EL (cell line): ENCODE data around the gene PI4KA.
A peak's percentile ranks its signal among the peaks of the same experiment; 100 is the strongest.
"Not testable (repeated sequence)": the region's sequence is repeated elsewhere in the genome, so short reads cannot be mapped to it uniquely, and the experiment has no call there.

Experiments used
- DNase-seq: peaks from one replicate; pipeline ENCODE4 v3.0.0-alpha.2; 2016

The PI4KA gene

GRCh38 chr22:20858615-20859416, at the start of gene PI4KA, which contains the start of gene SNAP29:
Gene PI4KA (minus strand): TSS chr22:20858811. CDS start chr22:20858725, 86 bp downstream.
Gene SNAP29 (plus strand): TSS chr22:20859007. CDS start chr22:20859111, 104 bp downstream.
- DNase-seq, result peak; percentile 99

DNA sequence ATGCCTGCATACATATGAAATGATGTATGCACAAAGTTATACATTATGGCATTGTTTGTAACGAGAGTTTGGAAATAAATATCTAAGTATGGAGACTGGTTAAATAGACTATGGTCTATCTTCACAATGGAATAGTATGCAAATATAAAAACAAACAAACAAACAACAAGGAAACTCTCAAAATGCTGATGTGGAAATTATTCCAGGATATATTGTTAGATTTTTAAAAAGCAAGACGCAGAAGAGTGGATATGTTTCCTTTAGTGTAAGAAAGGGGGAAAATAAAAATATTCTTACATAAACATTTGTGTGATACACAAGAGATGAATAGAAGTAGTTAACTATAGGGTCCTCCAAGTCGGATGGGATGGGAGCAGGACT, 47.8 kb upstream of the PI4KA start:
- no peak for DNase-seq

DNA sequence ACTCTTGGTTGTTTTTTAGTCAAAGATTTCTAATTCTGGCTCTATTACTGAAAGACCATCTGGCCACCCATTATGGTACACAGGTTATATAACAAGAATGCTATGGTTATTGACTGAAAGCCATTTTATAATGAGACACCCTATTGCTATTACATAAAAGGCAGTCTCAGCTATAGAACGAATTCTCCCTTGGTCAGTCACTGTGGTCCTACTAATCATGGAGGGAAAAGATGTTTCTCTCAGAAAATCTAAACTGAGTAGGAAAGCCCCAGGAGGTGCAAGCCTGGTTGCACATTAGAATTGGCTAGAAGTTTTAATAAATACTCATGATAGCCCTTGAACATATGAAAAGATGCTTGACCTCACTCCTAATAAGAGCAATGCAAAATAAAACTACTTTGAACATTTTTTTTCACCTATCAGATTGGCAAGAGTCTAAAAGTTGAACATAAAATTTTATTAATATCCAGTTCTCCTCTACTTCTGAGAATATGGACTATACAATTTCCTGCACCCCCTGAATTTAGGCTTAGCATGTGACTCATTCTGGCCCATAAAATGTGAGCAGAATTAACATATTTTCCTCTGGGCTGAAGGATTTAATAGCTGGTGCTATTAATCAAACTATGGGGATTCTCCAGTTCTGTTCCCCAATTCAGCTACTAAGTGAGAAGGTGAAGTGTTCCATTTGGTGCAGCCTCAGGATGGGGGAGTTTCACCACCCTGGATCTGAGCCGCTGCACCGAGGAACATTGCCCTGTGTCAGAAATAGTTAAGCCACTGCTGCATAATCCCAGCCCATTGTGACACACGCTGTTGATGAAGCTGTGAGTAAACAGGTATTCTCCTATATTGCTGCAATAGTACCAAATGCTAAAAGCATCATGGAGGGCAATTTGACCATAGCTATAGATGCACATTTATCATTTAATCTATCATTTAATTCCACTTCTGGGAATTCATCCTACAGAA, 47.1 kb upstream of the PI4KA start:
- DNase-seq, result no peak

GRCh38 chr22:20904980-20905355, 46.4 kb upstream of the PI4KA start:
- DNase-seq, result no peak

DNA sequence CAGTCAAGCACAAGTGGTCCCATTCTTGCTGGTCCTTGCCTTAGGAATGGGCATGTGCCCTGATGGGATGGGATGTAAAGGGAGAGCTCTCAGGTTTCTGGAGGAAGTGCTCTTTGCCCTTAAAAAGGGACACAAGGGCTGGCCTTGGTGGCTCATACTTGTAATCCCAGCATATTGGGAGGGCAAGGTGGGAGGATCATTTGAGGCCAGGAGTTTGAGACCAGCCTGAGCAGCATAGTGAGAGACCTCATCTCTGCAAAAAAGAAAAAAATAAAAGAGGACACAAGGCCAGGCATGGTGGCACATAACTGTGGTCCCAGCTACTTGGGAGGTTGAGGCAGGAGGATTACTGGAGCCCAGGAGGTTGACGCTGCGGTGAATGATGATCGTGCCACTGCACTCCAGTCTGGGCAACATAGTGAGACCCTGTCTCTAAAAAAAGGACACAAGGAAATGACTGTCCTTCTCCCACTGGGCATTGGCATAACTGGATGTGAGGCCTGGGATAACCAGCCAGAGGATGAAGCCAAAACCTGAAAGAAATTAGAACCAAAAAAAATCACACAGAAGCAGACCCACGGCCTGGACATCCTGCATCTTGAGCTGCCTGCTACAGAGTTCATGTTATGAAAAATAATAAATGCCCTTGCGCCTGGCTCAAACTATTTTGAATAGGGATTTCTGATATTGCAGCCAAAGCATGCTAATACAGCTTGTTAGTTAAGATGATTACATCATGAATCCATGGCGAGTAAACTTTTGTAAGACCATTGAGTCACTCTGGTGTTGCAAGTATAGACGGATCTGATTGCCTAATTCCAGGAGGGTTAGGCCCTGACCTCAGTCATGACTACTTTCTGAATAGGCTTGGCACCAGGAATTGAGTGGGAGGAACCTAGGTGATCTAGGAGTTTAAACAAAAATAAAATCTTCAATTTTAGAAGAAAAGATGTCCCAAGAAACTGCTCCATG, 45.7 kb upstream of the PI4KA start:
- peak; percentile 93 for DNase-seq

- no peak for DNase-seq
Measured at GRCh38 chr22:20903093-20903492, 44.5 kb upstream of the PI4KA start.

DNA sequence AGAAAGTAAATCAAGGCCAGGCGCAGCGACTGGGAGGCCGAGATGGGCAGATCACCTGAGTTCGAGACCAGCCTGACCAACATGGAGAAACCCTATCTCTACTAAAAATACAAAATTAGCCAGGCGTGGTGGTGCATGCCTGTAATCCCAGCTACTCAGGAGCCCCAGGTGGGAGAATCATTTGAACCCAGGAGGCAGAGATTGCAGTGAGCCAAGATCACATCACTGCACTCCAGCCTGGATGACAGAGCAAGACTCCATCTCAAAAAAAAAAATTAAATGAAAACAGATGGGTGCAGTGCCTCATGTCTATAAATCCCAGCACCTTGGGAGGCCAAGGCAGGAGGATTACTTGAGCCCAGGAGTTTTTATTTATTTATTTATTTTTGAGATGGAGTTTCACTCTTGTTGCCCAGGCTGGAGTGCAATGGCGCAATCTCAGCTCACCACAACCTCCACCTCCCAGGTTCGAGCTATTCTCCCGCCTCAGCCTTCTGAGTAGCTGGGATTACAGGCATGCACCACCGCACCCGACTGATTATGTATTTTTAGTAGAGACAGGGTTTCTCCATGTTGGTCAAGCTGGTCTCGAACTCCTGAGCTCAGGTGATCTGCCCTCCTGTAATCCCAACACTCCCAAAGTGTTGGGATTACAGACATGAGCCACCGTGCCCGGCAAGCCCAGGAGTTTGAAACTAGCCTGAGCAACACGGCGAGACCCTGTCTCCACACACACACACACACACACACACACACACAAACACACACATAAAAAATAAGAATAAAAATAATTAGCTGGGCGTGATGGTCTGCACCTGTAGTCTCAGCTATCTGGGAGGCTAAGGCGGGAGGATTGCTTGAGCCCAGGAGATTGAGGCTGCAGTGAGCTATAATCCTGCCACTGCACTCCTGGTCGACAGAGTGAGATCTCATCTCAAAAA, 42.8 kb upstream of the PI4KA start:
- DNase-seq, result not testable (repeated sequence)

- DNase-seq, result no peak
Measured at GRCh38 chr22:20899827-20900423, 41.3 kb upstream of the PI4KA start.

GRCh38 chr22:20897737-20898136, 39.1 kb upstream of the PI4KA start:
- not testable (repeated sequence) for DNase-seq

DNA sequence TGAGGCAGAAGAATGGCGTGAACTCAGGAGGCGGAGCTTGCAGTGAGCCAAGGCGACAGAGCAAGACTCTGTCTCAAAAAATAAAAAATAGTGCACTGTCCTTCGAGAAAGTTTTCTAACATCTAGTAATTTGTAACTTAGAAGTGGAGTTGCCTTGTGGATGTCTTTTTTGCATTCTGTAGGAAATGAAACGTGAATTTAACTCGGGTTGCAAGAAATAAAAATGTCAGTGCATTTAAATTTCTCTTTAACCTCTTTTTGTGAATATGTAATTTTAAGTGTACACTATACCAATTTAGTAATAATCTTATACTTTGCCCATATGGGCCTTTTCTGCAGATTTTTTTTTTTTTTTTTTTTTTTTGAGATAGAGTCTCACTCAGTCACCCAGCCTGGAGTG, 32.4 kb upstream of the PI4KA start:
- DNase-seq, result no peak

GRCh38 chr22:20889904-20890540, 31.4 kb upstream of the PI4KA start:
- DNase-seq, result no peak

- DNase-seq, result no peak
Measured at GRCh38 chr22:20889025-20889704, 30.6 kb upstream of the PI4KA start.

DNA sequence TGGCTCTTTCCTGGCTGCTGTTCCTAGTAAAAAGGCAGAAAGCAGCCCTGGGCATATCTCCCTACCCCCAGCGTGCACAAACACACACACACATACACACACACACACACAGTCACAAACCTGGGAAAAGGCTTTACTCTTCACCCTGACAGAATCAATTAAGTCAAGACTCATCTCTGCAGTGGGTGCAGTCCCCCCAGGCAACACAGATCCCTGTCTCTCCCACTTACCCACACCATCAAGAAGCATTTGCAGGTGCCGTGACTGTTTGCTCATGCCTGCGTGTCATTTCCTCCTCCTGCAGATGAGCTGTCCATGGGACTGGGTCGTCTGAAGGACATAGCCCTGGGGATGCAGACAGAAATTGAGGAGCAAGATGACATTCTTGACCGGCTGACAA, 28.8 kb upstream of the PI4KA start:
- DNase-seq, result no peak

- DNase-seq, result peak; percentile 84
Measured at GRCh38 chr22:20885557-20886323, 27.1 kb upstream of the PI4KA start.

GRCh38 chr22:20885017-20885556, 26.5 kb upstream of the PI4KA start:
- no peak for DNase-seq

GRCh38 chr22:20884454-20884853, 25.8 kb upstream of the PI4KA start:
- DNase-seq, result no peak

DNA sequence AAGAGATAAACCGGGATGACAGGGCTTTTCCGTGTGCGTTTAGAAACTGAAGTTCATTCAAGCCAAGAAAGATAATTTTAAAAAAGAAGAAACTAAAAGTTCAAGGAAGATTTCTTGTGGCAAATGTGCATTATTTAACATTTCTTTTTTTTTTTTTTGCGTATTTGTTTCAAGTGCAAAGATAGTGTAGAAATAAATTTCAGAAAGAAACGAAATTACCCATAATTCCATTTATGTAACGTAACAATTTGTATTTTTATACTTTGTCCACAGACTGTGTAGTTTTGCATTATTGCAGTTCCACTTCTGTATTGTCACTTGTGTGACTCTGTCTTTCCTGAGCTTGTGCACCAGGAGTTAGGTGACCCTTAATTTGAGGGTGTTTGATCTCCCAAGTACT, 24.2 kb upstream of the PI4KA start:
- DNase-seq, result no peak
